Osteoblast (primary cell): ENCODE results near the gene ANKH. TPM values are rescaled to one million over a fixed set of nuclear protein-coding genes. Genes with fewer than 3 reads are reported as not detected.

Experiments
- DNase-seq: peaks from one replicate; pipeline ENCODE4 v3.0.0; 2011; ENCODE audit warnings: low spot score, mixed read lengths; ENCODE audit not compliant: insufficient read length; ENCODE audit errors: missing footprints
- H2AFZ ChIP-seq: 2 replicates; pipeline ENCODE4 v1.6.0; 2011; ENCODE audit warnings: mild to moderate bottlenecking, low read length
- H3K27ac ChIP-seq: 2 replicates; pipeline ENCODE4 v1.5.1; 2011; ENCODE audit warnings: mild to moderate bottlenecking, low read depth, low read length, moderate library complexity
- H3K27me3 ChIP-seq: 2 replicates; pipeline ENCODE4 v1.6.0; 2012; ENCODE audit warnings: mild to moderate bottlenecking, control low read depth, inconsistent platforms, low read length, moderate library complexity; ENCODE audit not compliant: insufficient read depth
- H3K36me3 ChIP-seq: 2 replicates; pipeline ENCODE4 v1.5.1; 2011; ENCODE audit warnings: mild to moderate bottlenecking, low read length, control low read depth, moderate library complexity; ENCODE audit not compliant: insufficient read depth
- H3K4me1 ChIP-seq: 2 replicates; pipeline ENCODE4 v1.5.1; 2011; ENCODE audit warnings: mild to moderate bottlenecking, low read length, control low read depth, moderate library complexity; ENCODE audit not compliant: insufficient read depth
- H3K4me2 ChIP-seq: 2 replicates; pipeline ENCODE4 v1.6.0; 2011; ENCODE audit warnings: mild to moderate bottlenecking, low read length; ENCODE audit not compliant: insufficient read depth
- H3K4me3 ChIP-seq: fragments of 200-600 bp; sonication (generic); 3 replicates; pipeline ENCODE4 v1.5.1; 2012; ENCODE audit warnings: mild to moderate bottlenecking, low read length, inconsistent platforms; ENCODE audit not compliant: insufficient read depth
- H3K79me2 ChIP-seq: 2 replicates; pipeline ENCODE4 v1.6.0; 2012; ENCODE audit warnings: mild to moderate bottlenecking, low read length, control low read depth, inconsistent platforms; ENCODE audit not compliant: insufficient read depth
- H3K9me3 ChIP-seq: 2 replicates; pipeline ENCODE4 v1.5.1; 2011; ENCODE audit warnings: low read depth, low read length, control low read depth
- H4K20me1 ChIP-seq: 2 replicates; pipeline ENCODE4 v1.6.0; 2012; ENCODE audit warnings: mild to moderate bottlenecking, low read length, control low read depth; ENCODE audit not compliant: insufficient read depth
- total RNA-seq: library from RNA; depleted of rRNA; stranded (reverse); fragments of >200 nt; gene quantifications from 2 replicates; pipeline ENCODE4 v1.2.3, GENCODE V29; 2012
- TF ChIP-seq, protein P1 (sequence below): IDR thresholded peaks from 2 replicates; pipeline ENCODE4 v1.5.1; 2011; ENCODE audit warnings: mild to moderate bottlenecking, low read depth, low read length, moderate library complexity; ENCODE audit errors: extremely low read depth

The ANKH gene
- total RNA-seq, 1 donor = 125 TPM

DNA sequence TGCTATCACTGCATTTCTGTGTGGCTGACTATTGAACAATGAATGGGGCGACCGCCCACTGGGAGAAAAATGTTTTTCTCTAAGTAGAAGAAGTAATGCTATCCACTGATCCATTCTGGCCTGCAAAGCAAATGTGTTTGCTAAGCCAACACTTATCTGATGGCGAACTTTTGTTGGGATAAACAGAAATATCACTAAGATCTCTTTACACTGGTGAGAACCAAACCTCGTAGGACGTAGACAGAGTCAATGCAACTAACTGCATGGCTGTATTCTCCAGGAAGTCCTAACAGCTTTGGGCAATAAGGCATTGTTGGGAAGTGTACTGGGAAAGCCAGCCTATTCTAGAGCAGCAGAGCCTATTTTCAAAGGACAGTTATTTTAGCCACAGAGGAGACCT is 77.7 kb downstream of the ANKH start:
- no peak for DNase-seq
- Histone ChIP-seq H3K79me2 (peaks cover 47% of the 10 kb centered on the region), H3K4me1 (peaks cover 18% of the 10 kb centered on the region), H3K36me3 (peaks cover 6% of the 10 kb centered on the region), H3K27me3 (no peaks in the 10 kb centered on the region), H3K27ac (no peak overlapping the region), H3K9me3 (no peaks in the 10 kb centered on the region), H2AFZ (no peak overlapping the region), H4K20me1 (peaks cover 17% of the 10 kb centered on the region), H3K4me3 (no peak overlapping the region), H3K4me2 (no peak overlapping the region)
- TF ChIP-seq, protein P1, sequence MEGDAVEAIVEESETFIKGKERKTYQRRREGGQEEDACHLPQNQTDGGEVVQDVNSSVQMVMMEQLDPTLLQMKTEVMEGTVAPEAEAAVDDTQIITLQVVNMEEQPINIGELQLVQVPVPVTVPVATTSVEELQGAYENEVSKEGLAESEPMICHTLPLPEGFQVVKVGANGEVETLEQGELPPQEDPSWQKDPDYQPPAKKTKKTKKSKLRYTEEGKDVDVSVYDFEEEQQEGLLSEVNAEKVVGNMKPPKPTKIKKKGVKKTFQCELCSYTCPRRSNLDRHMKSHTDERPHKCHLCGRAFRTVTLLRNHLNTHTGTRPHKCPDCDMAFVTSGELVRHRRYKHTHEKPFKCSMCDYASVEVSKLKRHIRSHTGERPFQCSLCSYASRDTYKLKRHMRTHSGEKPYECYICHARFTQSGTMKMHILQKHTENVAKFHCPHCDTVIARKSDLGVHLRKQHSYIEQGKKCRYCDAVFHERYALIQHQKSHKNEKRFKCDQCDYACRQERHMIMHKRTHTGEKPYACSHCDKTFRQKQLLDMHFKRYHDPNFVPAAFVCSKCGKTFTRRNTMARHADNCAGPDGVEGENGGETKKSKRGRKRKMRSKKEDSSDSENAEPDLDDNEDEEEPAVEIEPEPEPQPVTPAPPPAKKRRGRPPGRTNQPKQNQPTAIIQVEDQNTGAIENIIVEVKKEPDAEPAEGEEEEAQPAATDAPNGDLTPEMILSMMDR = no peak

- TF ChIP-seq, protein P1 = no peak
- peaks cover 10% of the 10 kb centered on the region for H3K4me1 ChIP-seq
- H3K36me3 ChIP-seq = peaks cover 6% of the 10 kb centered on the region
- DNase-seq = no peak
- H3K9me3 ChIP-seq = no peaks in the 10 kb centered on the region
- H3K4me2 ChIP-seq = no peak overlapping the region
- peaks cover 23% of the 10 kb centered on the region for H4K20me1 ChIP-seq
- no peaks in the 10 kb centered on the region for H3K27me3 ChIP-seq
- no peak overlapping the region for H3K4me3 ChIP-seq
- H3K27ac ChIP-seq = no peak overlapping the region
- no peak overlapping the region for H2AFZ ChIP-seq
- peaks cover 54% of the 10 kb centered on the region for H3K79me2 ChIP-seq
Observed at GRCh38 chr5:14790911-14791310, 80.7 kb downstream of the ANKH start.

DNA sequence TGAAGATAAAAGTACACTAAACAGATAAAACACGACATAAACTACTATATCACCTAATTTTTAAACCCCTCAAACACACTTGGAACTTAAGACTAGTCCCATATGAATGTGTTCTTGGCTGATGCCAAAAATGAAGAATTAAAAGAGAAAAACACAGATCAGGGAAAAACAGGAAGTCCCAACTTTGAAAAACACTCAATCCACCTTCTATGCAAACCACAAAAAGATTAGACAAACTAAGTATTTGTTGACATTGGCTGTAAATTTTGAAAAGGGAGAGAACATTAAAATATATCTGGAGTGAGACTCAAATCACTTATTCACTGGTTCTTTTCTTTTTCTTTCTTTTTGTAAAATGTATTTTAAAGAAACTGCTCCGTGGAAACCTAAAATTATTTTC is 81.4 kb downstream of the ANKH start:
- Histone ChIP-seq H4K20me1 (peaks cover 24% of the 10 kb centered on the region), H3K4me3 (no peak overlapping the region), H3K27ac (no peak overlapping the region), H3K9me3 (no peaks in the 10 kb centered on the region), H3K27me3 (no peaks in the 10 kb centered on the region), H3K79me2 (peaks cover 56% of the 10 kb centered on the region), H3K4me1 (peaks cover 10% of the 10 kb centered on the region), H3K4me2 (no peak overlapping the region), H3K36me3 (peaks cover 6% of the 10 kb centered on the region), H2AFZ (no peak overlapping the region)
- no peak for DNase-seq
- TF ChIP-seq, protein P1 = no peak

GRCh38 chr5:14787801-14788579 is 83.6 kb downstream of the ANKH start:
- Histone ChIP-seq H3K4me2 (no peak overlapping the region), H3K4me1 (peaks cover 10% of the 10 kb centered on the region), H3K9me3 (no peaks in the 10 kb centered on the region), H3K27me3 (no peaks in the 10 kb centered on the region), H3K4me3 (no peak overlapping the region), H3K79me2 (peaks cover 57% of the 10 kb centered on the region), H3K27ac (no peak overlapping the region), H3K36me3 (peaks cover 12% of the 10 kb centered on the region), H2AFZ (no peak overlapping the region), H4K20me1 (peaks cover 14% of the 10 kb centered on the region)
- TF ChIP-seq, protein P1 = no peak
- DNase-seq = no peak
